Glutamatergic neuron (in vitro differentiated cells): Measurements from ENCODE around the gene AFF3. TPM values are rescaled to one million over a fixed set of nuclear protein-coding genes. Genes with fewer than 3 reads are reported as not detected.
A peak's percentile ranks its signal among the peaks of the same experiment; 100 is the strongest.

Experiments used
- DNase-seq: peaks from one replicate; pipeline ENCODE4 v3.0.0; 2022
- H3K27ac Mint-ChIP-seq: one replicate; pipeline ENCODE4 v1.8.0; 2020; ENCODE audit warnings: mild to moderate bottlenecking, mixed read lengths, inconsistent platforms; ENCODE audit not compliant: unreplicated experiment
- H3K27me3 Mint-ChIP-seq: one replicate; pipeline ENCODE4 v1.8.0; 2020; ENCODE audit warnings: mild to moderate bottlenecking, moderate library complexity, mixed read lengths, inconsistent platforms; ENCODE audit not compliant: unreplicated experiment
- H3K36me3 Mint-ChIP-seq: one replicate; pipeline ENCODE4 v1.8.0; 2020; ENCODE audit warnings: mild to moderate bottlenecking, mixed read lengths, inconsistent platforms; ENCODE audit not compliant: unreplicated experiment
- H3K4me1 Mint-ChIP-seq: one replicate; pipeline ENCODE4 v1.8.0; 2020; ENCODE audit warnings: mild to moderate bottlenecking, low read depth, mixed read lengths, inconsistent platforms; ENCODE audit not compliant: unreplicated experiment
- H3K4me3 Mint-ChIP-seq: one replicate; pipeline ENCODE4 v1.8.0; 2020; ENCODE audit warnings: mild to moderate bottlenecking, mixed read lengths, inconsistent platforms; ENCODE audit not compliant: unreplicated experiment
- H3K9me3 Mint-ChIP-seq: one replicate; pipeline ENCODE4 v1.8.0; 2020; ENCODE audit warnings: mild to moderate bottlenecking, moderate library complexity, mixed read lengths, inconsistent platforms; ENCODE audit not compliant: unreplicated experiment
- total RNA-seq: library from RNA; stranded (reverse); fragmentation: NEBNext Ultra II Directional; extraction: Animal tissue kit (Norgen Biotek cat#: 25700); gene quantifications from one replicate; pipeline ENCODE4 v1.2.1, GENCODE V29; 2021; ENCODE audit not compliant: unreplicated experiment
- TF ChIP-seq, protein P1 (sequence below): fragments of 200-600 bp; sonication (generic); IDR thresholded peaks from one replicate; pipeline ENCODE4 v1.5.0; 2021; ENCODE audit not compliant: partially characterized antibody, unreplicated experiment

Gene AFF3
- total RNA-seq, 1 donor from 2014 or later: 125 TPM

DNA sequence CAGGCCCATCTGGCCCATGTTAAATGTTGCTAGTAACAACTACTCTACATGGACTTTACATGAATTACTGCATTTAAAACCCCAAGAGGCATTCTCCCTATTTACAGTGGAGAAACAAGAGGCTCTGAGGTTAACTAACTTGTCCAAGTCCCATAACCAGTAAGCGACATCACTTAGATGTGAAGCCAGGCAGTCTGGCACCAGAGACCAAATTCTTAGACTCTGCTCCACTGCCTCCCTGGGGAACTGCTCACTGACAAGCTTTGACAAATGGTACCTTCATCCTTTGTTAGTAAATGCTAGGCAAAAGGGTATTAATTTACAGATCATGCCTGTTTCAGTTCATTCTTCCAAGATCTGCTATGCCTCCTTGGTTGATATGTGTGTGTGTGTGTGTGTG, 124.8 kb downstream of the AFF3 start:
- H3K9me3 Mint-ChIP-seq: peaks cover 3% of the 10 kb centered on the region
- TF ChIP-seq, protein P1, sequence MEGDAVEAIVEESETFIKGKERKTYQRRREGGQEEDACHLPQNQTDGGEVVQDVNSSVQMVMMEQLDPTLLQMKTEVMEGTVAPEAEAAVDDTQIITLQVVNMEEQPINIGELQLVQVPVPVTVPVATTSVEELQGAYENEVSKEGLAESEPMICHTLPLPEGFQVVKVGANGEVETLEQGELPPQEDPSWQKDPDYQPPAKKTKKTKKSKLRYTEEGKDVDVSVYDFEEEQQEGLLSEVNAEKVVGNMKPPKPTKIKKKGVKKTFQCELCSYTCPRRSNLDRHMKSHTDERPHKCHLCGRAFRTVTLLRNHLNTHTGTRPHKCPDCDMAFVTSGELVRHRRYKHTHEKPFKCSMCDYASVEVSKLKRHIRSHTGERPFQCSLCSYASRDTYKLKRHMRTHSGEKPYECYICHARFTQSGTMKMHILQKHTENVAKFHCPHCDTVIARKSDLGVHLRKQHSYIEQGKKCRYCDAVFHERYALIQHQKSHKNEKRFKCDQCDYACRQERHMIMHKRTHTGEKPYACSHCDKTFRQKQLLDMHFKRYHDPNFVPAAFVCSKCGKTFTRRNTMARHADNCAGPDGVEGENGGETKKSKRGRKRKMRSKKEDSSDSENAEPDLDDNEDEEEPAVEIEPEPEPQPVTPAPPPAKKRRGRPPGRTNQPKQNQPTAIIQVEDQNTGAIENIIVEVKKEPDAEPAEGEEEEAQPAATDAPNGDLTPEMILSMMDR: no peak
- DNase-seq: peak; percentile 58
- H3K4me3 Mint-ChIP-seq: no peak overlapping the region
- H3K27ac Mint-ChIP-seq: no peak overlapping the region
- H3K36me3 Mint-ChIP-seq: no peaks in the 10 kb centered on the region
- no peaks in the 10 kb centered on the region for H3K27me3 Mint-ChIP-seq
- H3K4me1 Mint-ChIP-seq: peaks cover 16% of the 10 kb centered on the region

DNA sequence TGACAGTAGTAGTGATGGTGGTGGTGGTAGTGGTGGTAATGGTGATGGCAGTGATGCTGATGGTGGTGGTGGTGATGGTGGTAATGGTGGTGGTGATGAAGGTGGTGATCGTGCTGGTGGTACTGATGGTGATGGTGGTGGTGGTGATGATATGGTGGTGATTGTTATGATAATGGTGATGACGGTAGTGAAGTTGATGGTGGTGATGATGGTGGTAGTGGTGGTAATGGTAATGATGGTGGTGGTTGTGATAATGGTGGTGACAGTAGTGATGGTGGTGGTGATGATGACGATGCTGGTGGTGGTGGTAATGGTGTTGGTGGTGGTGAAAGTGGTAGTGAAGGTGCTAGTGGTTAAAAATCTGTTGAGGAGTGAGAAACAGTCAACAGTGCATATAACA, 125.6 kb downstream of the AFF3 start:
- Mint-ChIP-seq H3K36me3 (no peaks in the 10 kb centered on the region), H3K9me3 (peaks cover 3% of the 10 kb centered on the region), H3K27me3 (no peaks in the 10 kb centered on the region)

DNA sequence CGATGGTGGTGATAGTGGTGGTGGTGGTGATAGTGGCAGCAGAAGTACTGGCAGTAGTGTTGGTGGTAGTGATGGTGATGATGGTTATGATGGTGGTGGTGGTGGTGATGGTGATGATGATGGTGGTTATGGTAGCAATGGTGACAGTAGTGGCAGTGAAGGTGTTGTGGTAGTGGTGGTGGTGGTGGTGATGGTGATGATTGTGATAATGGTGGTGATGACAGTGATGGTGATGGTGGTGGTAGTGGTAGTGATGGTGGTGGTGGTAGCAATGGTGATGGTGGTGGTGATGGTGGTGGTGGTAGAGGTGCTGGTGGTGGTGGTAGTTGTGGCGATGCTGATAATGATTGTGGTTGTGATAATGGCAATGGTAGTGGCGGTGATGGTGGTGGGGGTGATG, 126.5 kb downstream of the AFF3 start:
- TF ChIP-seq, protein P1: no peak
- no peak for DNase-seq
- Mint-ChIP-seq H3K36me3 (no peaks in the 10 kb centered on the region), H3K27ac (no peak overlapping the region), H3K9me3 (peaks cover 3% of the 10 kb centered on the region), H3K27me3 (no peaks in the 10 kb centered on the region), H3K4me3 (no peak overlapping the region), H3K4me1 (peaks cover 23% of the 10 kb centered on the region)

More for the DNA sequence above, 125.6 kb downstream of the AFF3 start:
- Mint-ChIP-seq H3K27ac (no peak overlapping the region), H3K4me3 (no peak overlapping the region), H3K4me1 (peaks cover 21% of the 10 kb centered on the region)
- TF ChIP-seq, protein P1: no peak
- DNase-seq: no peak

DNA sequence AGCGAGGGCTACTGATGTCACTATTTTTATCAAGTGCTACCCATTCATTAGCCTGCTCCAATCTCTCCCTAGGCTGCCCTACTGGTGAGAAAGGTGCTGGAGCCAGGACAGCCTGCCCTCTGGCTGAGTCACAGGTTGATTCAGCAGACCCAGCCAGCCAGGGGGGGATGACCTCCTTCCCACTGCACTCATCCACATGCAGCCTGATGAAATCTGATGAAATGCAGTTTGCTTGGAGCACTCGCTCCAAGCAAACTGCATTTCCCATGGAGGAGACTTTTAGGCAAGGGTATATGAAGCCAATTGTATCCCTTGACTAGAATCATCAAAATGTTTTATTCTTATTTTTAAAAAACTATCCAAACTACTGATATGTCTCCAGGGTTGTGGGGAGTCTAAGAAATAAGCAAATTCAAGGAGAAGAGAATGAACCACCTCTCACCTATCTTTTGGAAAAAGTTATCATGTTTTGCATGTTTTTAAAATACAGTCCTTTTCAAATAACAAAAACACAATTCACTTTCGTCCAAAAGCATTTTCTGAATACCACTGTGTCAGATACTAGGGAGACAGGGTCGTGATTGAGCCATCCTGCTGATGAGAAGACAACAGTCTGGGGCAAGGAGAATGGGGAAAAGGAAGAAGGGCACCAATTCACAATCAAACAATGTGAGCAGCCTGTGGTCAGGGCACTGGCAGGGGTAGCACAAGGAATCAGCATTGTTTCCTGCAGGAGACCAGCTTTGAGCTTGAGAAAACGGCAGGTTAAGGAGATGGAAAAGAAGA, 128.3 kb downstream of the AFF3 start:
- Mint-ChIP-seq H3K4me3 (no peak overlapping the region), H3K27me3 (no peaks in the 10 kb centered on the region), H3K9me3 (peaks cover 3% of the 10 kb centered on the region), H3K36me3 (no peaks in the 10 kb centered on the region), H3K27ac (peak overlapping the region; percentile 10), H3K4me1 (peaks cover 23% of the 10 kb centered on the region)
- TF ChIP-seq, protein P1: no peak
- DNase-seq: peak; percentile 57

DNA sequence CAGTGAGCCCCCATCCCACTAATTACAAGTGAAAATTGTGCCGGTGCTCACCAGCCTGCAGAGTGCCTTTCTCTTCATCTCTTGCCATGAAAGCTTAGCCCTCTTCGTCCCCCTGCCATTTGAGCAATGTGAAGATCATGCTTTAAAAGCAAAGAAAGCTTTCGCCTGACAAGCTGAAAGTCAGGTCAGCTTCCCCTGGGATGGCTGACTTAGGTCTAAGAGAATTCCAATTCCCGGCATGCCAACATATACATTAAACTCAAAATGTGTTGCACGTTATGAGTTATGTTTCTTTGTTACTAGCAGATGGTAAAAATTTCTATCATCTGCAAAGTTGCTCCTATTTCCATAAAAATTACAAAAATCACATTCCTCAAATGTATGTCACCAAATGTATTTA, 129.8 kb downstream of the AFF3 start:
- TF ChIP-seq, protein P1: no peak
- H3K36me3 Mint-ChIP-seq: no peaks in the 10 kb centered on the region
- peak overlapping the region; percentile 0 for H3K4me3 Mint-ChIP-seq
- H3K27me3 Mint-ChIP-seq: no peaks in the 10 kb centered on the region
- peaks cover 3% of the 10 kb centered on the region for H3K9me3 Mint-ChIP-seq
- DNase-seq: no peak
- peak overlapping the region; percentile 74 for H3K27ac Mint-ChIP-seq
- H3K4me1 Mint-ChIP-seq: peaks cover 19% of the 10 kb centered on the region
